Measurements from ENCODE around the gene MAGI2.

The MAGI2 gene

DNA sequence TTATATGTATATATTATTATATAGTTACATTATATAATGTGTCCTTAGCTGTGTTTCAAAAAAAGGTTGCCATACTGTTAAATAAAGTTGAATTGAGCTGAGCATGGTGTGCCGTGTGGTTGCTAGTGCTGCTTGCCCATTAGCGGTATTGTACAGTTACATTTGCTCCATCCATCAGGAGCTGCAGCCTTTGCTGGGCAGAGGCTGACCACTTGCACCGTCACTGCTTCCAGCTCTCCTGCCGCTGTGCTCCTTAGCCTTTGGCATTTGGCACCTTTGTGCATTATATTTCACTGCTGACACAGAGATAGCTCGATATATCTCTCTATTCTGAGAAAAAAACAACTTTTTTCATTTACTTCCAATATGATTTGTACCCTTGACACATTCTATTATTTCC is 1282.7 kb downstream of the MAGI2 start:
- DNase-seq, result no peak

DNA sequence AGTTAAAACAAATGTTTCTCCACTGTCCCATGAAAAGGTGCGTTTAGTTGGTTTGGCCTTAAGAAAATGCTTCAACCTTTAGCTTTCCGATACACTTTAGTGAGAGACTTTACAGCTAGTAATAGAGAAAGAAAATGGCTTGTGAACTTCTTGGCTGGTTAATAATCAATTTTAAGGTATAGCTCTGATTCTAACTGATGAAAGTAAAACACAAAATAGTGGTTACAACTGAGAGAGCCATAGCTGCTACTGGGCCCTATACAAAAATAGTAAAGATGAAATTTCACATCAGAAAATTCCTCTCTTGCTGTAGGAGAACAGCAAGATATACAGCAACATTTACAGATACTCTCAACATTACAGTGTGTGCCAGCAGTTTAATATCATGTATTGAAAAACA is 1283.5 kb downstream of the MAGI2 start:
- DNase-seq, result no peak

DNA sequence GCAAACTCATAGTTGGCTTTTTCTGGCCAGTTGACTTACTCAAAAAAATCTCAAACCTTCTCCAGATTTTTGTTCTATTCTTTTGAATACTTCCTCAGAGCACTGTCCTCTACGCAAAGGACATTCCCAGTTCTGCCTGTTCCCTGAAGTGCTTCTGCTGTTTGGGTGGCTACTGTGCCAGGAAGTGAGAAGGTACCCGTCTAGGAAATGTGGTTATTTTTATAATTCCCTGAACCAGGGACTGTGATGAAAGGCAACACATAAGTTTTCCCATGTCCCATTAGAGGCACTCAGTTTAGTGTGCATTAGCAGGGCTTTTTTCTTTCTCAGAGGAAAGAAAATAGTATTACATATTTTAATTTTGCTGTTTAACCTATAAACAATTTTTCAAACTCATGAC is 1284.6 kb downstream of the MAGI2 start:
- DNase-seq, result no peak

DNA sequence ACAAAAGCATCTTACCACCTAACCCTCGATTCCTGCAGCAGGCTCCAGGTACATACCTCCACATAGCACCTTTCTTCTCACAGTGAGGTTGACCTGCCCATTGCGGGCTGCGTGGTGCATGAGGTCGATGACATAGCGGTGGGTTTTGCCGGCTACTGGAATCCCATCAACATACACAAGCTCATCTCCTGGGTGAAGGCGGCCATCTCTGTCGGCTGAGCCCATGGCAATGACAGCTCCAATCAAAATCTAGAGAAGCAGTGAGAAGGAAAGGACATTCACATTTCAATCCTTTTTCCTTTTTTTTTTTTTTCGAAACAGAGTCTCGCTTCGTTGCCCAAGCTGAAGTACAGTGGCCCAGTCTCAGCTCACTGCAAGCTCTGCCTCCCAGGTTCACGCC is 1285.6 kb downstream of the MAGI2 start:
- no peak for DNase-seq

DNA sequence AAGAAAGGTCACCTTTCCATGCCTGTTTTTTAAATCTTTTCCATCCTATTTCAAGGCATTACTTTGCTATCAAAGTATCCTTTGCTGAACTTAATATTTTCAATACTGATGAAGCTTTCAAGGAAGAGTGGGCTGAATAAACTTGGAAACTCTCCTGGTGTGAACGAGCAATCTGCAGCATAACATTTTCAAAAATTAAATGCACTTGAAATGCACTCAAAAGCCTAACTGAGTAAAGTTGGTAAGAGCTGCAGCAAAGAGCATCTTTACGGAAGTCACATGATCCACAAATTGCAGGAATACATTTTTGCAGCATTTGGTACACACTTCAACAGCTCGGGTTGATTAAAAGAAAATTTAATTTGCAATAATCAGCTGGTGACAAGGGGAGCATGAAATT is 1287.6 kb downstream of the MAGI2 start:
- DNase-seq, result no peak

DNA sequence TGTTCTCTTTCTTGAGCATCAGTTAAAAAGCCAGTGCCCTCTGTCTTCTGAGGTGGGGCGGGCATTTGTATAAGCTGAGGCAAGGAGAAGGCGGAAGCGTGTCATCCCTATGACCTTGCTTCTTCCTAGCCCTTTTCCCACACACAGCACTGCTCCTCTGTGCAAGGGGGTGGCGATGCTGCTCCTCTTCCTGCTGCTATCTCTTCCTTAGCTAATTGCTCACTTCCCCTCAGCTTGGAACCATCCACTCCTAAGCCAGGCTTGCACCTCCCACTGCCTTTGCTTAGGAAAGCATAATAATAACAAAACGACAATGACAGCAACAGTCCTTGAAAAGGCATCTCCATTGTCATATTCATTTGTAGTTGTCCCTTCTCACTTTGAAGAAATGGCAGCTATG is 1288.0 kb downstream of the MAGI2 start:
- DNase-seq, result no peak

DNA sequence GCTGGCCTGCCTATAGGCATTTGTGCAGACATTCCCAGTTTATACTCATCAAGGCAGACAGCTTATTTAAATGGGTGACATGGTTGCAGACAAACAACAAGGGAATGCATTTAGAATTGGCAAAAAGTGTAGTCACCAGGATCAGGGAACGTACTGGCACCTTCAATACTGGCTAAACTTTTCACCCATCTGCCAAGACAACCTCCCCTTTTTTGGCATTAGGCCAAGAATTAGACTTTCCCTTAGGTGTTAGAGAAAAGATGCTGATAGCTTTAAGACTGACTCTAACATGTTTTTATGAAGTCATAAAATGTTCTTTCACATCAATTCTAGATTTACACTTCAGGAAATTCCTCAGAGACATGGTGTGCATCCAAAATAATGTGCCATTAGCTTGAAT is 1289.0 kb downstream of the MAGI2 start:
- no peak for DNase-seq

DNA sequence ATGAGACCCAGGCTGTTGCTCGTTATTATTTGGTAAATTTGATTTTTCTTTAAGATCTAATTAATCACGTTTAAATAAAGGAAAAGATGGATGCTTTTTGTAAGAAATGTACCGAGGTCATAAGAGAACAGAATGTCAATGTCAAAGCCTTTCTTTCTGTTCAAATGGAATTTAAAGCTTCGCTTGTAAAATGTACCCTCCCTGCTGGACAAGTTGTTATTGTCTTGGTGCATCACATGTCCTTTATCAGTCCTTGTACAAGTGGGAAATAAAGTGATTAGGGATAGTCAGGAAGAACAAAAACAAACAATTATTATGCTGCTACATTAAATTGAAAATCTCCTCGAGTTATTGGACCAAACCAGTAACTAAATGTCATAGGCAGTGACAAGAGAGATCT is 1291.7 kb downstream of the MAGI2 start:
- DNase-seq, result no peak

DNA sequence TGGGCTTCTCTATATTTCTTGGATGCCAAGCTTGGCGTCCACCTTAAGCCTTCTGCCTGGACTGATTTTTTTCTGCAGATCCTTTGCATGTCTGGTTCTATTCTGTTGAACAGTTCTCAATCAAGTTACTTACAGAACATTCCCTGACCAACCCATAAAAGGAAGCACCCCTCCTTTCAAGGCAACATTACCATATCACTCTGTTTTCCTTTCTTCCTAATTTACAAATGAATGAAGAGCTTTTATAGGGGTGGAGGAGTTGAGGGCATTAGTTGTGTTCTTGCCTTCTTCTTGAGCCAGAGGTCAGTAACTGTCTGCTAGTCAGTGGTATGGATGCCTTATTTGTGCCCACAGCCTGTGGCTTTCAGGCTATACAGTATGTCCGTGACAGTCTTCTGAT is 1293.9 kb downstream of the MAGI2 start:
- no peak for DNase-seq

DNA sequence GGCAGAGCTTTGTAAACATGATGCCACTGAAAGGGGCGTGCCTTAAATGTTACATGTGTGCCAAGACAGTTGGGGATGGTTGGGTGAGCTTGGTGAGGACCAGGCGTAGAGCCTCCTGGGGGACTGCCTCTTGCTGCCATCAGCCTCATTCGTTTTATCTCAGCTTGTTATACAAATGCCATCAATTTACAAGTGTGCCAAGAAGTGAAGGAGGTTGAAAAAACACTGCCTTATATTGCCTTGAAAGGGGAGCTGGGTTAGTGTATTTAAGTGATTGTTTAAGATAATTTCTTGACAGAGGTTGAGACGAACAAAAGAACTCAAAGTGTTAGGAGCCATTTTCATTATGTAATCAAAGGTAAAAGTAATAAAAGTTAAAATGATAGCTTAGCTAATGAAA is 1300.2 kb downstream of the MAGI2 start:
- DNase-seq, result no peak

DNA sequence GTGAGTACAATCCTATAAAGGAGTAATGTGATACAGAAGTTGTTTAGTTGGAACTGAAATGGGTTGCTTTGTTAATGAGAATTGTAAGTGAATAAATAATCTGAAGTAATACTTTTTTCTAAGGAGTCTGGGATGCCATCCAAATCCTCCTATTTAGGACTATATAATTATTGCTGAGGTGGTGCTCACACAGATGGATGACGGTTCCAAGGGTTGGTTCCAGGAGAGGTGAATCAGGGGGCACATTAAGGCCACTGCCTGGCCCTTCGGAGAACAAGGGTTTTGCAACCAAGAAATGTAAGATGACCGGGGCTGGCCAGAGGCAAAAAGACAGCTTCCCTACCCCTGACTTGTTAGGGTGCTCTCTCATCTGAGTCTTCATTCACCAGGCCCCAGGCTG is 1302.2 kb downstream of the MAGI2 start:
- peak in 2 of 14 donors; percentile 14 to 70 for DNase-seq

DNA sequence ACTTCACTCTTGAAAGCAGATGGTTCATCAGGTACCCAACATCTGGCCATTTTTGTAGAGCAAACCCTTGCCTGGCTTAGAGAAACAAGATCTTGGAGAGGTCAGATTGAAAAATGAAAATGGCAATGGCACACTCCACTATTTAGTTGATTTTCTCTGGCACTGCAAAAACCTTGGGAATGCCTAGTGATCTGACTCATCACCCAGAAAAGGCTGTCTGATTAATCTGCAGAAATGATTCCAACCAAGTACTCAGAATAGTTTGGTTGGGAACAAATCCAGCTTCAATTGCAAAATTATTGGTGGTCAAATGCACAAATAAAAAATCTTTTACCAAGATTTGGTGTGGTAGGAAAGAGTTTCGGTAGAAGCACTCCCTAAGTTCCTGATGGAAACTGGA is 1303.7 kb downstream of the MAGI2 start:
- DNase-seq, result no peak

DNA sequence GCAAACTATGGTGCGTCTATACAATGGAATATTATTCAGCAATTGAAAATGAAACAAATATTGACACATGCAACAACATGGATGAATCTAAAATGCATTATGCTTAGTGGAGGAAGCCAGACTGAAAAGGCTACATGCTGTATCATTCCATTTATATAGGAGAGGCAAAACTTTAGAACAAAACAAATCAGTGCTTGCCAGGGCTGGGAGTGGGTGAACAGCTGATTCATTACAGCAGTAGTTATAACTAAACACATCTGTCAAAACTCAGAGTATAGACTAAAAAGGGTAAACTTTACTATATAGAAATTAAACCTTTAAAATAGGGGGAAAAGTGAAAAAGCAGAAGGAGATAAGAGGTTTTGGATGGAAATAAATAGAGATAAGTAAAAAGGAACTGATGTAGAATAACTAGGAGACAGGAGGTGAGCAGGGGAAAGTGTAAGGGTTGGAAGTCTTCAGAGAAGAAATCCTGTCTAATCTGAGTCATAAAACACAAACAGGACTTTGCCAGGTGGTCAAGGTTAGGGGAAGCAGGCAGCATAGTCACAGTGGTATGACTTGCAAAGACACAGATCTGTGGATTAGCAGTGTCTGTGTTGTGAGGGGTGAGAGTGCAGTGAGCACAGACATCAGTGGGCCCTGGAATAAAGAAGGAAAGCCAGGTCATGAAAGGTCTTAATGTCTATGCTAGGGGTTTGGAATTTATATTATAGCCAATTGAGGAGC is 1305.1 kb downstream of the MAGI2 start:
- no peak for DNase-seq

DNA sequence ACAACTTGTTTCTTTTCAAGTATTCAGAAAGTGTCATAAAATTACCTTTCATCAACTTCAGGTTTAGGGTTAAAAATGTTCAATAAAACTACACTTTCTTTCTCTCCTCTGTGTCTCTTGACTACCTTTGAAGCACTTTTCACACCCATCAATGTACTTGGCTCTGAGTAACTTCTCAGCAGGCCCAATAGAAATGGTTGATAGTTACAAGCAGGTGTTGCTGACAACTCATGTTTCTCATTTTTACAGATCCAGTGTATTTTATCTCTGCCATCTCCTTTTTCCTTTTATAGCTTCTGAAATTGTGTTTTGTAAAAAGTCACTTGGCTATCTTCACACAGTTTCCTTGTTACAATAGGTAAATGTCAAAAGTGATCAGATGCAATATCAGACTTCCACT is 1306.9 kb downstream of the MAGI2 start:
- DNase-seq, result no peak

DNA sequence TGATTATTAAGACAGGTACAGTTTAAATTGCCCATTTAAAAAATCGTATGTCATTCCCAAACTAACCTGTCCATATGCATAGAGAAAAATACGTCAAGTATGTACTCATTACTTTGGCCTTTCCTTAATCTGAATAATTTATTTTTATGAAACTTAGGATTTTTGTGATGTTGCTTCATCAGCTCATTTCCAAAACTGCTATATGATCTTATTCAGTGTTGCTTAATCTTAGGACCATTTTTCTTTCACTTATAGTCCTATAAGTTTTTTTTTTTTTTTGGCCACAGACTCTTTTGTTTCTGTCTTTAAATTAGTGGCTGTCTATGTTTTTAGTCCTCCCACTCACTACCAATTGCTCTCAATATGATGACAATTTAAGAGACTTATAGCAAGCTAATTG is 1309.8 kb downstream of the MAGI2 start:
- DNase-seq, result no peak

DNA sequence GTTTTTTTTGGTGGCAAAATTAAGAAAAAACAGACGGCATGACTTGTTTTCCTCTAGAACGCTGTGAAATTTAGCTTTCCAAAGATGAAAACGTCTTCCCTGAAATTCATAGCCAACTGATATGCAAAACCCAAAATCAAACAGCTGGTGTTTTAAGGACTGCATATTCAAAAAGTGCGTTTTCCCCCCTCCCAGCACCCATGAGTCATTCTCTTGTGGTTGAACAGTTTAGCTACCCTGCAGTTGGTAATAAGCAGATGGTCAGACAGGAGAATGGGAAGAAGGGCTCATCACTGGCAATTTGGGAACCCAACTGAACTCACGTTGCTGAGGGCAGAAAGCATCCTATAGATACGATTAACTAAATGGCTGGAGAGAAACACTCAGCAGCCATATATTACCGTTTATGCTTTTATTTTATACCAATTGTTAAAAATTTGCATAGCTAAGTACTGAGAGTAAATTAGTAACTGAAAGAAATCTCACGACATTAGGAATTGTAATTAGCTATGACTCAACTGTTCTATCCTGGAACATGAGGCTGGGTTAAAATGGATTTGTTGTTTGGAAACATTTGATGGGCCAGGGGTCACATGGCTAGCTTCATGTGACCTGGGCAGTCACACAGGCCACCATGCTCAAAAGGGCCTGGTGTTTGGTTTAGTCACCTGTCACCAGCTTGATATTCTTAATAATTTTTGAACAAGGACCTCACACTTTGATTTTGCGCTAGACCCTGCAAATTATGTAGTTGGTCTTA is 1311.8 kb downstream of the MAGI2 start:
- no peak for DNase-seq

DNA sequence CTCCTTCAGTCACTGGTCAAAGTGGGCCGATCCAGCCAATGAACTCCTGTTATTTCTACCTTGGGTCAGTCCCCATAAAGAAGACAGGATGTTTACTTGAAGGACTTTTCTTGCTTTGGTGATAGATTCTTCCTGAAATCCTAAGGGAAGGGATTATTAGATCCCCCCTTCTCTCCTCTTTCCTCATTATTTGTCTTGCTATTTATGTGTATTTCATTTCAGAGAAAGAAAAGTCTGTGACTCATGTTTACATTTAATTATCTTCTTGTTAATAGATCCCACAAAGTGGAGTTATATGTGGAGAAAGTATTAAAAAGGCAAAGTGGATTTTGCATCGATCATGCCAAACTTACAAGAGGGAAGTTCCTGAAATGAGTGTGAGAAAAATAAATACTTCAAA is 1313.4 kb downstream of the MAGI2 start:
- DNase-seq, result no peak

DNA sequence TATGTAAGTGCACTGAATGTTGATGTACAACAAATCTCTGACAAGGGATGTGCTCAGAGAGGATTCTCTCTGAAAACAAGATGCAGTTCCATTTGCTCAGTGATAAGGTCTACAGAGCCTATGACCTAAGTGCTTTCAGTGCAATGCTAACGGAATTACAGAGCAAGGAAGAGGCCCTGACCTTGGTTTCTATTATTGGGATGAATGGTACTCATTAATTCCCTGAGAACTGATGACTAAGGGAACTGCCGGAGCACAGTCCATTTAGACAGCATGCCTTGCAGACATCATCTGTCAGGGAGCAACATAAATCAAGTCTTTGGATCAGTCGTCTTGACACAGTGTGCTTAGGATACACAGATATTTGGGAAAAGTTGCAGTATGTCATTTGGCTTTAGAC is 1314.1 kb downstream of the MAGI2 start:
- peak in 1 of 14 donors; percentile 24 for DNase-seq

DNA sequence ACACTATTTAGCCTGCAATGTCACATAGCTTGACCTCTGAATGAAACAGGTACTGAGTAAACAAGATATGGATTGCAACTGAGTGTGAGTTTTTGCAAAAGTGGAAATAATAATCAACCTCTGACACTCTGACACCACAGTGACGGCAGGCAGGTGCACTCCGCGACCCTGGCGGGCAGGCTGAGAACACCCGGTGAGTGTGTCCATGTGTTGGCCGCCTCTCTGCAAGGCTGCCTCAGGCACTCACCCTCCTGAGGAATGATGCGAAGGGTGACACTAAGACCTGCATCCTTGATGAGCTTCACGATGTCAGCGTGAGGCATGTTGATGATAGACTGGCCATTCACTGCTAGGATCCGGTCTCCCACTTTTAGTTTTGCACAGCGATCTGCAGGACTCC is 1318.7 kb downstream of the MAGI2 start:
- no peak for DNase-seq

DNA sequence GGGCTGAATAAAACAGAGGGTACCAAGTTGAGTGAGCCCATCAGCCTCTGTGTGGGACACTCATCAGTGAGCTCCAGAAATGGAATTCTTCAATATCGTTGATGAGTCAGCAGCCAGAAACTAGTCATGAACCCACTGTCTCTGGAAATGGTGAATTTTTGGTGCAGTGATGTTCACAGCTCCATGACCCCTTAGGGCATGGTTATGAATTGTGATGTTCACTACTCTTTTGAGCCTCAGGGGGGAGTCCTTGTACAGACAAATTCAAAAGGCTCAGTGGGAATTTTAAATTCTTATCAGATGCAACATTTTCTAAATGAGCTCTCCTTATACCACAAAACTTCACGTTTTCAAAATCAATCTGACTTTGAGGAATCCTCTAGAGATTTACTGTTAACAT is 1319.2 kb downstream of the MAGI2 start:
- no peak for DNase-seq

DNA sequence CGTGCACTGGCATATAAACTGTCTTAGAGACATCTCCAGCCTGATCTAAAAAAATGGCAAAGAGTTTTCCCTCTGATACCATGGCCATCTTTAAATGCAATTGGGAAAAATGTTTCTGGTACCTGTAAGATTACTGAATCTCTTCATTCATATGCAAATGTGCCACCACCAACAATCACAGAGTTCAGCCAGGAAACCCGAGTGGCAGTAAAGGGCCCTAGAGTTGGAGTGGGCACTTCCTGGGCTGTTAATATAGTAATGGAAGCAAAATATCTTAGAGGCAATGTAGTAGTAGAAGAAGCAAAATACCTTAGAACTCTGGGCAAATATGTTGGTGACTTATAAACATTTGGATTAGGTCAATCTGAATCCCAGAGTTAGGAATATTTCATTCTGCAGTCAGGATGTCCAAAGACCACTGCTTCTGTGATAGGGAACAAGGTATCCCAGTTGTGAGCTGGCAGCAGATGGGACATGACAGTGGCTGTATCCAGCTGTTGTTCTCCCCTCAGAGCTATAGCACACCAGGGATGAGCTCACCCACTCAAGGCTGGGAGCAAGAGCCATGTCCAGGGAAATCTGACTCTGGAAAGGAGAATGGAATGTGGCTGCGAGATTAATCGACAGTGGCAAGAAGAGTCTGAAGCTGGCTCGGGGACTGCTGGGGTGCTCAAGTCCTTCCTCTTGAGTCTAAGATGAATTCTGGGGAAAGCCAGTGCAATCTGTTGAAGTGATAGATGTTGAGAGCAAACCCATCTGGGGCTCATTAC is 1322.8 kb downstream of the MAGI2 start:
- DNase-seq, result no peak

DNA sequence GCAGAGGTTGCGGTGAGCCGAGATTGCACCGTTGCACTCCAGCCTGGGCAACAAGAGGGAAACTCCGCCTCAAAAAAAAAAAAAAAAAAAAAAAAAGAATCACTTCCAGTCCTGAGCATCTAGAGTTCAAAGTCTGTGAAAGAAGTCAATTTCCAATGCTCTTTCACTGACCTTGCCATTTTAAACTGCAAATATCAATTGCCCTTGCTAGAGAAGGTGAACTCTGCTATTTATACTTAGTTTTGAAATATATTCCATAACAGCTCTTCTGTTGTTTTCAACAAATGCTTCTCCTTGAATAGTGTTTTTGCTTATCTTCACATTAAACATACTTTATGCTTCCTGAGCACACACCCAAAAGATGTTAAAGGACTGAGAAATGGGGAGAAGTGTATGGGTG is 1323.6 kb downstream of the MAGI2 start:
- DNase-seq, result no peak

DNA sequence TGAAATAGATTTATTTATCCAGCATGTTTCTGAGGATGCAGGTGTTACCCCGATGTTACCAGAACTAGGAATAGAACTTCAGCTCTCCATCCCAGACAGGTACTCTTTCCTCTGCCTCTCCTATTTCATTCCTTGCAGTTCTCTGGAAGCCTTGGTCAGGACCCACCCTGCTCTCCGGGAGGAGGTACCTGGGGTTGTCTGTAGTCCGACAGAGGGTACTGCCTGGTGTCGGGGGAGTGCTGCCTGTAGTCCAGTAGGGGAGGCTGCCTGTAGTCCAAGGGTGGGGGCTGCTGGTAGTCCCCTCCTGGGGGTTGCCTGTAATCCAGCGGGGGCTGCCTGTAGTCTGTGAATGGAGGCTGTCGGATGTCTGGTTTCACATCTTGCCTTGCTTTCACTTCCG is 1326.5 kb downstream of the MAGI2 start:
- no peak for DNase-seq

DNA sequence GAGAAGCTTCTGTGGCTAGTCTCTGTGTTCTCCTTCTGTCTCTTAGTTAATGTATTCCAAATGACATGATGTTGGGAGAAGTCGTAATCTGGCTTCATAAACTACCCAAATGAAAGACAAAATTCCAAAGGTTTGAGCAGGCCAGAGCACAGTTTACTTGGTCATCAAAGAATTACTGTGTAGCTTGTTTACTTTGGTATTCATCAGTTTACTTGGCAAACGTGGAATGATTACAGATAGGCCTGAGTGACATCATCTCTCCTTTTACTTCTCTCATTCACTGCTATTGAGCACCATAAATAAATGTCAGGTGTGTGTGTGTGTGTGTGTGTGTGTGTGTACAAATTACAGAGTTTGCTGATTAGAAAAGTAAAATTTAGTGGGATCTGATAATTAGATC is 1327.6 kb downstream of the MAGI2 start:
- DNase-seq, result no peak

Measured in C1 segment of cervical spinal cord (tissue), 14 donors.